HEK293 (cell line): ENCODE measurements around the gene GADD45GIP1.

Source experiments
- SETDB1 ChIP-seq: IDR thresholded peaks from one replicate; pipeline ENCODE4 v1.6.1; 2017; ENCODE audit warnings: mild to moderate bottlenecking, low read length, moderate library complexity, mixed read lengths; ENCODE audit not compliant: insufficient read length
- TRIM28 ChIP-seq: IDR thresholded peaks from 2 replicates; pipeline ENCODE4 v1.6.1; 2011; ENCODE audit warnings: low read length, control low read depth, borderline replicate concordance
- ZBTB20 ChIP-seq: fragments of 450-650 bp; formaldehyde crosslinking; IDR thresholded peaks from 2 replicates; pipeline ENCODE4 v1.5.1; 2016; ENCODE audit warnings: missing biosample characterization, missing genetic modification characterization
- ZNF221 ChIP-seq: fragments of 450-650 bp; formaldehyde crosslinking; IDR thresholded peaks from 2 replicates; pipeline ENCODE4 v1.5.1; 2017; ENCODE audit warnings: missing biosample characterization, missing genetic modification characterization, borderline replicate concordance
- TF ChIP-seq, protein P1 (sequence below): fragments of 450-650 bp; formaldehyde crosslinking; IDR thresholded peaks from 2 replicates; pipeline ENCODE4 v1.5.1; 2016; ENCODE audit warnings: missing biosample characterization, missing genetic modification characterization
- TF ChIP-seq, protein P2 (sequence below): fragments of 450-650 bp; formaldehyde crosslinking; IDR thresholded peaks from 2 replicates; pipeline ENCODE4 v1.5.1; 2016; ENCODE audit warnings: missing biosample characterization, missing genetic modification characterization
- TF ChIP-seq, protein P3 (sequence below): fragments of 450-650 bp; formaldehyde crosslinking; IDR thresholded peaks from 2 replicates; pipeline ENCODE4 v1.5.1; 2016; ENCODE audit warnings: missing biosample characterization, missing genetic modification characterization

DNA sequence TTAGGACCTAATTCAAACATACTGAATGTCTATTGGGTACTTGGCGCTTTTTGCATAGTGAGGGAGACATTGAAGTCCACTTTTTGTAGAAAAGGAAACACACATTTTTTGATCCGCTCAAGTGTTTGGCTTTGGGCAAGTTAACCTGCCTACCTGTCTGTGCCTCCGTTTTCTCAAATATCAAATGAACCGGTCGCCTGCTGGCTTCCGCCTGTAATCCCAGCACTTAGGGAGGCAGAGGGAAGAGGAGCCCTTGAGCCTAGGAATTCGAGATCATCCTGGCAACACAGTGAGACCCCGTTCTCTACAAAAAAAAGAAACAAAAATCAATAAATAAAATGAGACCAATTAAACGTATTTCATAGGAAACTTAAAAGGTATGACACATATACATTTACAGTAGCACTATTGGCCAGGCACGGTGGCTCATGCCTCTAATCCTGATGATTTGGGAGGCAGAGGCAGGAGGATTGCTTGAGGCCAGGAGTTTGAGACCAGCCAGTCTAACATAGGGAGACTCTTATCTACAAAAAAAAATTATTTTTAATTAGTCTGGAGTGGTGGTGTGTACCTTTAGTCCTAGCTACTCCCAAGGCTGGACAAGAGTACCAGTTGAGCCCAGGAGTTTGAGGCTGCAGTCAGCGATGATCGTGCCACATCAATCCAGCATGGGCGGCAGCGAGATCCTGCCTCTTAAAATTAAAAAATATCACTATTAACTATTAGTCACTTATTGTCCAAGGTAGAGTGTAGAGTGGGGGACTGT, 10.1 kb downstream of the GADD45GIP1 start:
- TF ChIP-seq SETDB1 = no peak
- TF ChIP-seq, protein P1, sequence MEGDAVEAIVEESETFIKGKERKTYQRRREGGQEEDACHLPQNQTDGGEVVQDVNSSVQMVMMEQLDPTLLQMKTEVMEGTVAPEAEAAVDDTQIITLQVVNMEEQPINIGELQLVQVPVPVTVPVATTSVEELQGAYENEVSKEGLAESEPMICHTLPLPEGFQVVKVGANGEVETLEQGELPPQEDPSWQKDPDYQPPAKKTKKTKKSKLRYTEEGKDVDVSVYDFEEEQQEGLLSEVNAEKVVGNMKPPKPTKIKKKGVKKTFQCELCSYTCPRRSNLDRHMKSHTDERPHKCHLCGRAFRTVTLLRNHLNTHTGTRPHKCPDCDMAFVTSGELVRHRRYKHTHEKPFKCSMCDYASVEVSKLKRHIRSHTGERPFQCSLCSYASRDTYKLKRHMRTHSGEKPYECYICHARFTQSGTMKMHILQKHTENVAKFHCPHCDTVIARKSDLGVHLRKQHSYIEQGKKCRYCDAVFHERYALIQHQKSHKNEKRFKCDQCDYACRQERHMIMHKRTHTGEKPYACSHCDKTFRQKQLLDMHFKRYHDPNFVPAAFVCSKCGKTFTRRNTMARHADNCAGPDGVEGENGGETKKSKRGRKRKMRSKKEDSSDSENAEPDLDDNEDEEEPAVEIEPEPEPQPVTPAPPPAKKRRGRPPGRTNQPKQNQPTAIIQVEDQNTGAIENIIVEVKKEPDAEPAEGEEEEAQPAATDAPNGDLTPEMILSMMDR = no peak
- TF ChIP-seq, protein P2, sequence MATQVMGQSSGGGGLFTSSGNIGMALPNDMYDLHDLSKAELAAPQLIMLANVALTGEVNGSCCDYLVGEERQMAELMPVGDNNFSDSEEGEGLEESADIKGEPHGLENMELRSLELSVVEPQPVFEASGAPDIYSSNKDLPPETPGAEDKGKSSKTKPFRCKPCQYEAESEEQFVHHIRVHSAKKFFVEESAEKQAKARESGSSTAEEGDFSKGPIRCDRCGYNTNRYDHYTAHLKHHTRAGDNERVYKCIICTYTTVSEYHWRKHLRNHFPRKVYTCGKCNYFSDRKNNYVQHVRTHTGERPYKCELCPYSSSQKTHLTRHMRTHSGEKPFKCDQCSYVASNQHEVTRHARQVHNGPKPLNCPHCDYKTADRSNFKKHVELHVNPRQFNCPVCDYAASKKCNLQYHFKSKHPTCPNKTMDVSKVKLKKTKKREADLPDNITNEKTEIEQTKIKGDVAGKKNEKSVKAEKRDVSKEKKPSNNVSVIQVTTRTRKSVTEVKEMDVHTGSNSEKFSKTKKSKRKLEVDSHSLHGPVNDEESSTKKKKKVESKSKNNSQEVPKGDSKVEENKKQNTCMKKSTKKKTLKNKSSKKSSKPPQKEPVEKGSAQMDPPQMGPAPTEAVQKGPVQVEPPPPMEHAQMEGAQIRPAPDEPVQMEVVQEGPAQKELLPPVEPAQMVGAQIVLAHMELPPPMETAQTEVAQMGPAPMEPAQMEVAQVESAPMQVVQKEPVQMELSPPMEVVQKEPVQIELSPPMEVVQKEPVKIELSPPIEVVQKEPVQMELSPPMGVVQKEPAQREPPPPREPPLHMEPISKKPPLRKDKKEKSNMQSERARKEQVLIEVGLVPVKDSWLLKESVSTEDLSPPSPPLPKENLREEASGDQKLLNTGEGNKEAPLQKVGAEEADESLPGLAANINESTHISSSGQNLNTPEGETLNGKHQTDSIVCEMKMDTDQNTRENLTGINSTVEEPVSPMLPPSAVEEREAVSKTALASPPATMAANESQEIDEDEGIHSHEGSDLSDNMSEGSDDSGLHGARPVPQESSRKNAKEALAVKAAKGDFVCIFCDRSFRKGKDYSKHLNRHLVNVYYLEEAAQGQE (tag by site-specific recombination) = no peak
- TF ChIP-seq ZBTB20 = no peak
- TF ChIP-seq ZNF221 (tag by site-specific recombination) = no peak
- TF ChIP-seq, protein P3, sequence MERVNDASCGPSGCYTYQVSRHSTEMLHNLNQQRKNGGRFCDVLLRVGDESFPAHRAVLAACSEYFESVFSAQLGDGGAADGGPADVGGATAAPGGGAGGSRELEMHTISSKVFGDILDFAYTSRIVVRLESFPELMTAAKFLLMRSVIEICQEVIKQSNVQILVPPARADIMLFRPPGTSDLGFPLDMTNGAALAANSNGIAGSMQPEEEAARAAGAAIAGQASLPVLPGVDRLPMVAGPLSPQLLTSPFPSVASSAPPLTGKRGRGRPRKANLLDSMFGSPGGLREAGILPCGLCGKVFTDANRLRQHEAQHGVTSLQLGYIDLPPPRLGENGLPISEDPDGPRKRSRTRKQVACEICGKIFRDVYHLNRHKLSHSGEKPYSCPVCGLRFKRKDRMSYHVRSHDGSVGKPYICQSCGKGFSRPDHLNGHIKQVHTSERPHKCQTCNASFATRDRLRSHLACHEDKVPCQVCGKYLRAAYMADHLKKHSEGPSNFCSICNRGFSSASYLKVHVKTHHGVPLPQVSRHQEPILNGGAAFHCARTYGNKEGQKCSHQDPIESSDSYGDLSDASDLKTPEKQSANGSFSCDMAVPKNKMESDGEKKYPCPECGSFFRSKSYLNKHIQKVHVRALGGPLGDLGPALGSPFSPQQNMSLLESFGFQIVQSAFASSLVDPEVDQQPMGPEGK (tag by site-specific recombination) = no peak
- no peak for TF ChIP-seq TRIM28
